ENCODE measurements around the gene C11orf97.

- TF ChIP-seq POLR2A (IDR thresholded peaks at IDR 0.05), result no peak
- no peak for TF ChIP-seq CTCF (IDR thresholded peaks at IDR 0.05)
Observed at GRCh38 chr11:94513091-94513490, 830 bp downstream of the C11orf97 start.

All from lower leg skin (tissue), 3 donors.